ENCODE results near the gene SCAMP1.
"Not testable (repeated sequence)": the region's sequence is repeated elsewhere in the genome, so short reads cannot be mapped to it uniquely, and the experiment has no call there.

SCAMP1 gene

GRCh38 chr5:78359831-78360673, at the start of gene SCAMP1:
Gene SCAMP1 (plus strand): TSS chr5:78360617. CDS start chr5:78360672, 55 bp downstream.
- DNase-seq (ENCODE audit: low read depth): peak; percentile 73

- no peak for DNase-seq (ENCODE audit: low read depth)
Measured at GRCh38 chr5:78317515-78317914, 42.9 kb upstream of the SCAMP1 start.

GRCh38 chr5:78318337-78318736, 42.1 kb upstream of the SCAMP1 start:
- DNase-seq (ENCODE audit: low read depth): no peak

GRCh38 chr5:78320401-78320800, 40.0 kb upstream of the SCAMP1 start:
- DNase-seq (ENCODE audit: low read depth): no peak

GRCh38 chr5:78323241-78323640, 37.2 kb upstream of the SCAMP1 start:
- no peak for DNase-seq (ENCODE audit: low read depth)

GRCh38 chr5:78326930-78327329, 33.5 kb upstream of the SCAMP1 start:
- no peak for DNase-seq (ENCODE audit: low read depth)

GRCh38 chr5:78327761-78328510, 32.5 kb upstream of the SCAMP1 start:
- DNase-seq (ENCODE audit: low read depth): no peak

GRCh38 chr5:78328585-78329173, 31.7 kb upstream of the SCAMP1 start:
- DNase-seq (ENCODE audit: low read depth): peak; percentile 28

GRCh38 chr5:78331523-78332080, 28.8 kb upstream of the SCAMP1 start:
- no peak for DNase-seq (ENCODE audit: low read depth)

GRCh38 chr5:78334811-78335210, 25.6 kb upstream of the SCAMP1 start:
- no peak for DNase-seq (ENCODE audit: low read depth)

- no peak for DNase-seq (ENCODE audit: low read depth)
Measured at GRCh38 chr5:78335976-78336375, 24.4 kb upstream of the SCAMP1 start.

GRCh38 chr5:78336698-78337097, 23.7 kb upstream of the SCAMP1 start:
- no peak for DNase-seq (ENCODE audit: low read depth)

GRCh38 chr5:78339617-78340436, 20.6 kb upstream of the SCAMP1 start:
- DNase-seq (ENCODE audit: low read depth): no peak

GRCh38 chr5:78341440-78341839, 19.0 kb upstream of the SCAMP1 start:
- no peak for DNase-seq (ENCODE audit: low read depth)

GRCh38 chr5:78345485-78345884, 14.9 kb upstream of the SCAMP1 start:
- DNase-seq (ENCODE audit: low read depth): peak; percentile 36

- DNase-seq (ENCODE audit: low read depth): no peak
Measured at GRCh38 chr5:78353520-78353919, 6.9 kb upstream of the SCAMP1 start.

- DNase-seq (ENCODE audit: low read depth): no peak
Measured at GRCh38 chr5:78354066-78354670, 6.2 kb upstream of the SCAMP1 start.

GRCh38 chr5:78355561-78355960, 4.9 kb upstream of the SCAMP1 start:
- no peak for DNase-seq (ENCODE audit: low read depth)

- DNase-seq (ENCODE audit: low read depth): not testable (repeated sequence)
Measured at GRCh38 chr5:78359455-78359830, 974 bp upstream of the SCAMP1 start.

GRCh38 chr5:78360674-78360923, 182 bp downstream of the SCAMP1 start:
- no peak for DNase-seq (ENCODE audit: low read depth)

GRCh38 chr5:78360924-78361630, 660 bp downstream of the SCAMP1 start:
- DNase-seq (ENCODE audit: low read depth): no peak

Measured in GM04503 (cell line).